ENCODE results near the gene DLX1.
A peak's percentile ranks its signal among the peaks of the same experiment; 100 is the strongest.

The DLX1 gene

GRCh38 chr2:172082105-172082943 lies 3.0 kb upstream of the DLX1 start:
- in situ Hi-C loops (cut with HindIII; ENCODE audit: low sequenced_read_pairs): no loop called here
- DNase-seq (ENCODE audit: low read depth): no peak
- no peak for TF ChIP-seq CTCF (IDR thresholded peaks at IDR 0.05; ENCODE audit: low read depth, low read length, missing control alignments)
- no peak overlapping the region for H3K4me3 ChIP-seq (ENCODE audit: low read depth, low read length)

GRCh38 chr2:172082944-172083627 lies 2.2 kb upstream of the DLX1 start:
- no peak for TF ChIP-seq CTCF (IDR thresholded peaks at IDR 0.05; ENCODE audit: low read depth, low read length, missing control alignments)
- no peak overlapping the region for H3K4me3 ChIP-seq (ENCODE audit: low read depth, low read length)
- no peak for DNase-seq (ENCODE audit: low read depth)
- in situ Hi-C loops (cut with HindIII; ENCODE audit: low sequenced_read_pairs): no loop called here

GRCh38 chr2:172083628-172084394 lies 1.5 kb upstream of the DLX1 start:
- in situ Hi-C loops (cut with HindIII; ENCODE audit: low sequenced_read_pairs): no loop called here
- DNase-seq (ENCODE audit: low read depth): no peak
- no peak overlapping the region for H3K4me3 ChIP-seq (ENCODE audit: low read depth, low read length)
- no peak for TF ChIP-seq CTCF (IDR thresholded peaks at IDR 0.05; ENCODE audit: low read depth, low read length, missing control alignments)

- DNase-seq (ENCODE audit: low read depth): no peak
- no peak for TF ChIP-seq CTCF (IDR thresholded peaks at IDR 0.05; ENCODE audit: low read depth, low read length, missing control alignments)
- in situ Hi-C loops (cut with HindIII; ENCODE audit: low sequenced_read_pairs): no loop called here
- peak overlapping the region; percentile 47 for H3K4me3 ChIP-seq (ENCODE audit: low read depth, low read length)
These were observed 987 bp upstream of the DLX1 start for GRCh38 chr2:172084395-172084644.

GRCh38 chr2:172084645-172085459 lies 455 bp upstream of the DLX1 start:
- no peak for TF ChIP-seq CTCF (IDR thresholded peaks at IDR 0.05; ENCODE audit: low read depth, low read length, missing control alignments)
- H3K4me3 ChIP-seq (ENCODE audit: low read depth, low read length): peak overlapping the region; percentile 47
- in situ Hi-C loops (cut with HindIII; ENCODE audit: low sequenced_read_pairs): no loop called here
- DNase-seq (ENCODE audit: low read depth): peak; percentile 86

Data from astrocyte of the cerebellum (primary cell).